CD4-positive, alpha-beta T cell treated with Interleukin-17A for 4 hours (primary cell): ENCODE results near the gene EZR.

Experiments used
- DNase-seq: peaks from one replicate; pipeline ENCODE4 v3.0.0-alpha.2; 2020; ENCODE audit warnings: mixed read lengths

Gene EZR

GRCh38 chr6:158819213-158819976 lies at the start of gene EZR:
Gene EZR (minus strand): TSS chr6:158819368. CDS start chr6:158818093, 1,275 bp downstream.
- peak; percentile 92 for DNase-seq

- DNase-seq: no peak
Observed at GRCh38 chr6:158868122-158868480, 48.9 kb upstream of the EZR start.

GRCh38 chr6:158867381-158868121 lies 48.4 kb upstream of the EZR start:
- no peak for DNase-seq

GRCh38 chr6:158865769-158866168 lies 46.6 kb upstream of the EZR start:
- DNase-seq: no peak

DNA sequence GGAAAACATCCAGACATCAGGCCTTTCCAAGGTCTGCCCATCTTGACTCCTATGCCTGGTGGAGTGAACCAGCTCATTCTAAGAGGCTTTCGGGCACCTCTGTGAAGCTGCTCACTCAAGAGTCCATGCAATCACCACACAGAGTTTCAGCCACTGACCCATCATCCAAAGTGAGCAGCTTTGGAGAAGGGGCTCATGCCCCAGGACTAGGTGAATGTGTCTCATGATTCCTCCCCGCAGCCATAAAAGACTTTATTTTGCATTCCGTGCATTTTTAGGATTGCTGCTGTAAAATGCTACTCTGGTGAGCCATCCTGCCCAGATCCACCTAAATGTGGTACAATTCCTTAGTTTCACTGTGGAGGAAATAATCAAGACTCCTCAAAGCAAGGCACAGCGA lies 44.5 kb upstream of the EZR start:
- DNase-seq: no peak

- no peak for DNase-seq
Observed at GRCh38 chr6:158861686-158862381, 42.7 kb upstream of the EZR start.

DNA sequence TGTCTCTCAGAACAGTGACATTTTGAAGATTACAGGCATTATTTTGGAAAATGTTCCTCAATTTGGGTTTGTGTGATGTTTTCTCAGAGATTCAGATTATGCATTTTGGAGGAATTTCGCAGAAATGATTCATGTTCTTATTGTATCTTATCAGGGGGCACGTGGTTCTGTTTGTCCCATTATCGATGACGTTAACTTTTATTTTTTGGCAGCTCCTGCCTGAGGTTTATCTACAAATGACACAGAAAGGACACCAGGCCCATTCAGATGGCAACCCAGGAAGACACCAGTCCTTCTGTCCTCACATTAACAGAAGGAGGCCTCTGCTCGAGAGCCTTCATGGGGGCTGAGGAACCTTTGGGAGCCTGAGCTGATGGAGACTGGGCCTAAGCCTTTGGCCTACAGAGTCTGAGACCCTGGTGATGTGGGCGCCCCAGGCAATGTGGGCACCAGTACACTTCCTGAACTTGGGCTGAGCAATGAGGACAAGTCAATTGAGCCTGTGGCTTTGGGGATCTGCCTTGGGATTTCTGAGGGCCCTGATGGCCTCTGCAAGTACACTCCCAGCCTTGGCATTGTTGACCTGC lies 41.2 kb upstream of the EZR start:
- no peak for DNase-seq

- no peak for DNase-seq
Observed at GRCh38 chr6:158856261-158856660, 37.1 kb upstream of the EZR start.

- DNase-seq: peak; percentile 43
Observed at GRCh38 chr6:158854214-158855101, 35.3 kb upstream of the EZR start.

DNA sequence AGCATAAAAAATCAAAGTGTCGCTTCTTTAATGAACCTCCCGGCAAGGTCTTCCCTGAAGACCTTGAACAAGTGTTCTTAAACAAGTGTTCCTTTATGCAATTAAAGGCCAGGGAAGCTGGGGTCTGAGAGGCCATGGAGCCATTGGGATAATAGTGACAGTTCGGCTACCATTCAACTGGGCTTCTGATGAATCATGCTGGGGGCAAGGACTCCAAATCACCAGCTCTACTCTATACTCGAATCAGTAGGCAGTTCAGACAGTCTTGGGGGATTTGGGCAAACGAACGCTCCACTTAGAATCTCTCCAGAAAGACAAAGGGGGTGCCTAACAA lies 34.7 kb upstream of the EZR start:
- no peak for DNase-seq

DNA sequence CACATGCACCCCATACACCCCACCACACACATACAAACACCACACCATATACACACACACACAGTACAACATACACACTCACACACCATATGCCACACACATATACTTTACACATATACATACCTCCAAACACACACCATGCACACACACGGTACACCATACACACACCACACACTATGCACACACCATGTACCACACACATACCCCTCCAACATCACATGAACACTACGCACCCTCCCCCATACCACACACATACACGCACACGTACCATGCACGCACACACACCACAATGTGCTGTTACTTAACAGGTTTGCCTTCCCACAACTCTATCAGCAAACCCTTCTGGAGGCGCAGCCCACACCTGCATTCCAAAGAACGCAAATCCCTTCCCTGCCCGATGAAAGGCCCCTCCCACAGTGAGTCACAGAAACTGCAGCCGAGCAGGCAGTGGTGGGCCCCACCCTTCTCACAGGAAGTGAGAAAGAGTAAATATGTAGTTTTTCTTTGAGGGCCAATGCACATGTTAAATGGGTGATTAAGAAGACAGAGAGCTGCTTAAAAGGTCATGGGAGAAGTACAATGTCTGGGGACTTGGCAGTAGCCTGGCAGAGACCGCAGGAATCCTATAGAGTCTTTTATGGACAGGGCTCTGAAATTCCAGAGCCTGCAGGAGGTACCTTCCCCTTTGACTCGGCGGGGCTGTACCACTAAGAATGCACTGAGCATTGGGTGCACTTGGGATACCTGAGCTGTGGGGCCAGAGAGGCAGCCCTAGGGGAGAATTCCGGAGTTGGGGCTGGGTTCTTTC lies 34.1 kb upstream of the EZR start:
- DNase-seq: peak; percentile 94

DNA sequence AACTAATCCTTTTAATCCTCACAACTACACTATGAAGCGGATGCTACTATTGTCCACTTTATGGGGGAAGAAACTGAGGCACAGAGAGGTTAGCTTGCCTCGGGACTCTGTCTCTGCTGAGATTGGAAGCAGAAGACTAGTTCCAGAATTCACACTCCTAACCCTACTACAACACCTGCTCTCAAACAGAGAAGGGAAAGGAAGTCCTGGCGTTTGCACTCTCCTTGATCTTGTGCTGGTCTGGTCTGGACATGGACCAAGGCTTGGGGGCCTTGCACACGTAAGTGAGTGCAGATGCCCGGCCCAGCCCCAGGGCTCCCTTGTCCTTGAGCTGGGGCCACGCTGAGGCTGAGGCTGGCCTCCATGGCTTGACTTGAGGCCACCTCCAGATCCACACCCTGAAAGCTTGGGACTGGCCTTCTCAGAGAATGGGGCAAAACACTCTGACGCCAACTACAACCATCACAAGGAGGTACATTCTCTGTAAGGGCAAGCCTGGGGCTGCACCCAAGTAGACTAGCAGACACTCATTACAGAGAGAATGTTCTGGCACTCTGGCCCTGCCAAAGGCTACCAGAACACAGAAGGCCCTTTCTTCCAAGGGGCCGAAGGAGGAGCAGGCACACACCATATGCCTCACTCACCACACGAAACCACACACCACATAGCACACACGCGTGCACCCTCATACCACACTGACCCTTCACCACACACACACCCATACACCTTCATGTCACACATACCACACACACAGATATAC lies 33.3 kb upstream of the EZR start:
- DNase-seq: peak; percentile 24

GRCh38 chr6:158850807-158851115 lies 31.6 kb upstream of the EZR start:
- DNase-seq: no peak

- DNase-seq: peak; percentile 73
Observed at GRCh38 chr6:158849899-158850806, 31.0 kb upstream of the EZR start.

- DNase-seq: no peak
Observed at GRCh38 chr6:158848490-158848895, 29.3 kb upstream of the EZR start.

GRCh38 chr6:158847786-158848185 lies 28.6 kb upstream of the EZR start:
- DNase-seq: no peak

- DNase-seq: no peak
Observed at GRCh38 chr6:158847012-158847529, 27.9 kb upstream of the EZR start.

DNA sequence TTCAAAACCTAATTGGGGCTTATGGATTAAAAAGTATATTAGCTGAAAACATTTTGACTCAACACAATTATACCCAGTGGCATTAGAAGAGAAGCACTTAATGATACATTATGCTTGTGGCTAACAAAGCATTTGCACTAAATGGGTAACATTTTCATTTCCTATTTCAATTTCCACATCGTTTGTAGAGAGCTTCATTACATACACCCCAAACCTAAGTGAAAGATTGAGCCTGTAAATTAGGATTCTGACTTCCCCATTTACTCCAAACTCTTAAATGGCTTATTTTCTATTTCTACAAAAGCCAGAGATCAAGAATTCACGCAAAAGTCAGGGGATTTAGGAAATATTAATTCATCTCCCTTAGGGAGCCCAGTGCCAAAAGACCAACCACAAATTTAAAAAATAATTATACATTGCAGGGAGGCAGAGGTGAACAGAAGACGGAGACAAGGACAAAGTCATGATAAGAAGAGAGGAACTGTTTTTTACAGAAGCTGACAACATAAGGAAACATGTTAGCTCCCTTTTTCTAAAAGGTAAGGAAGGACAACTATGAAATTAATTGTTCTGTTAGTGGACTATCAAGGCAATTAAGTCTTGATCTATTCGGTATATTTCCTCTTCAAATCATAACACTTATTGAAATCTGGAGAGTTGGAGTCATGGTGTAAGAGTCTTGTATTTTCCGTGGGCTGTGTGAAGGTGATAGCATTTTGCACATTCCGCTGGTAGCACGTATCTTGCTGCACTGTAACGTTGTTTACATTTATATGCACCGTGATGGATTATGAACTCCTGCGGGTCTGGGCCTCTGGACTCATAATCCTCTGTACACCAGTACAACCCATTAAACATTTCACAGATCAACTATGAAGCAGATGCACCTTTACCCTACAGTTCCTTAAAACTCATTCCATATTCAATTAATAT lies 24.8 kb upstream of the EZR start:
- no peak for DNase-seq
